Fibroblast of lung (primary cell): ENCODE measurements around the gene ELMO1. TPM values are rescaled to one million over a fixed set of nuclear protein-coding genes. Genes with fewer than 3 reads are reported as not detected.

Source experiments
- DNase-seq, 2 donors: peaks; one replicate each; pipeline versions ENCODE4 v3.0.0 to v3.0.0-alpha.2; 2010; ENCODE audit warnings: low read depth in 2 of 2
- H2AFZ ChIP-seq: 2 replicates; pipeline ENCODE4 v1.5.1; 2012; ENCODE audit warnings: low read length, control low read depth, inconsistent platforms
- H3K27ac ChIP-seq: 2 replicates; pipeline ENCODE4 v1.5.1; 2011; ENCODE audit warnings: low read length, control low read depth; ENCODE audit not compliant: insufficient read depth
- H3K27me3 ChIP-seq: 2 replicates; pipeline ENCODE4 v1.5.1; 2011; ENCODE audit warnings: mild to moderate bottlenecking, low read length; ENCODE audit not compliant: control insufficient read depth, insufficient read depth
- H3K36me3 ChIP-seq: 2 replicates; pipeline ENCODE4 v1.5.1; 2011; ENCODE audit warnings: low read length; ENCODE audit not compliant: control insufficient read depth, insufficient read depth
- H3K4me1 ChIP-seq: 2 replicates; pipeline ENCODE4 v1.5.1; 2011; ENCODE audit warnings: low read length; ENCODE audit not compliant: control insufficient read depth, insufficient read depth; ENCODE audit errors: extremely low read depth
- H3K4me2 ChIP-seq: 2 replicates; pipeline ENCODE4 v1.5.1; 2011; ENCODE audit warnings: low read length, control low read depth; ENCODE audit not compliant: insufficient read depth; ENCODE audit errors: extremely low read depth
- H3K4me3 ChIP-seq, 4 experiments: fragments of 200-600 bp in 1 of 4; sonication (generic) in 1 of 4; replicated peaks in 1 of 4; 2 replicates each; pipeline ENCODE4 v1.5.1; 2011 to 2016; ENCODE audit warnings: low read length in 4 of 4, low read depth in 3 of 4, mild to moderate bottlenecking in 3 of 4, control low read depth in 2 of 4, inconsistent platforms in 1 of 4, mixed read lengths in 1 of 4; ENCODE audit not compliant: insufficient read depth in 1 of 4; ENCODE audit errors: control extremely low read depth in 1 of 4
- H3K79me2 ChIP-seq: 2 replicates; pipeline ENCODE4 v1.5.1; 2012; ENCODE audit warnings: mild to moderate bottlenecking, low read length, inconsistent platforms; ENCODE audit not compliant: control insufficient read depth, insufficient read depth
- H3K9ac ChIP-seq: 2 replicates; pipeline ENCODE4 v1.5.1; 2011; ENCODE audit warnings: mild to moderate bottlenecking, low read length, control low read depth; ENCODE audit not compliant: insufficient read depth
- H3K9me3 ChIP-seq: 2 replicates; pipeline ENCODE4 v1.5.1; 2012; ENCODE audit warnings: low read depth, low read length; ENCODE audit not compliant: control insufficient read depth, insufficient read depth
- H4K20me1 ChIP-seq: 2 replicates; pipeline ENCODE4 v1.5.1; 2011; ENCODE audit warnings: low read length; ENCODE audit not compliant: control insufficient read depth, insufficient read depth; ENCODE audit errors: extremely low read depth
- EZH2 ChIP-seq: IDR thresholded peaks from 2 replicates; pipeline ENCODE4 v1.5.1; 2012; ENCODE audit warnings: low read length, control low read depth, mild to moderate bottlenecking; ENCODE audit errors: missing control alignments
- polyA plus RNA-seq, 2 donors: library from polyadenylated mRNA; depleted of rRNA in 1 of 2; stranded (reverse) in 1 of 2; unstranded in 1 of 2; fragments of >200 nt; gene quantifications; 2 replicates each; pipeline ENCODE4 v1.2.1, GENCODE V29; 2011 to 2012; ENCODE audit warnings: missing spikeins in 1 of 2
- total RNA-seq: library from RNA; depleted of rRNA; stranded (reverse); fragments of >200 nt; gene quantifications from 2 replicates; pipeline ENCODE4 v1.2.1, GENCODE V29; 2014
- TF ChIP-seq, protein P1 (sequence below), 2 donors: IDR thresholded peaks in 1 of 2; conservative IDR thresholded peaks in 1 of 2; 1 replicate in 1 of 2; 2 replicates in 1 of 2; pipeline ENCODE4 v1.5.1; 2011 to 2012; ENCODE audit warnings: low read length in 2 of 2, control low read depth in 1 of 2, inconsistent platforms in 1 of 2, low read depth in 1 of 2, mild to moderate bottlenecking in 1 of 2

The ELMO1 gene
- total and polyA plus RNA-seq, 2 donors (not counting 1 experiment from before 2014, with no cell fraction given) = 0.50 TPM; not detected in 1

DNA sequence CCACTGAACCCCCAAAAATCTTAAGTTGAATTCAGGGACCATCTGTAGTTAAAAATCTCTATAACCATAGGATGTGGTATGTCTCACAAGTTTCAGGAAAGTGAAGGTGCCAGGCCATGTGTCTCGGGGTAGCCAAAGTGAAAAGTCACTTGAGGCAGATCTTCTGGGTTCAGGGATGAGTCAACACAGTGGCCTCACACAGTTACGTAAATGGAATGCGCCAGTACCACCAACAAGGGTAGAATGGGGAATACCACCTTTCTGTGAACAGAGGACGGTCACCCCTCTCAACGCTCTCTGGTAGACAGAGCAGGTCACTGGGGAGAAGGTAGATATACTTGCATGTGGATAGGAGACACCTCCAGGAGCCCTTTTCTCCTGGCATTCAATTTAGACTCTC lies 71.4 kb downstream of the ELMO1 start:
- DNase-seq = no peak
- Histone ChIP-seq H3K4me1 (no peaks in the 10 kb centered on the region), H3K79me2 (no peaks in the 10 kb centered on the region), H3K9me3 (no peaks in the 10 kb centered on the region), H3K4me2 (no peak overlapping the region), H3K4me3 (no peak overlapping the region), H2AFZ (no peak overlapping the region), H3K27me3 (no peaks in the 10 kb centered on the region), H4K20me1 (no peaks in the 10 kb centered on the region), H3K36me3 (no peaks in the 10 kb centered on the region), H3K9ac (no peak overlapping the region), H3K27ac (no peak overlapping the region)
- TF ChIP-seq, protein P1, sequence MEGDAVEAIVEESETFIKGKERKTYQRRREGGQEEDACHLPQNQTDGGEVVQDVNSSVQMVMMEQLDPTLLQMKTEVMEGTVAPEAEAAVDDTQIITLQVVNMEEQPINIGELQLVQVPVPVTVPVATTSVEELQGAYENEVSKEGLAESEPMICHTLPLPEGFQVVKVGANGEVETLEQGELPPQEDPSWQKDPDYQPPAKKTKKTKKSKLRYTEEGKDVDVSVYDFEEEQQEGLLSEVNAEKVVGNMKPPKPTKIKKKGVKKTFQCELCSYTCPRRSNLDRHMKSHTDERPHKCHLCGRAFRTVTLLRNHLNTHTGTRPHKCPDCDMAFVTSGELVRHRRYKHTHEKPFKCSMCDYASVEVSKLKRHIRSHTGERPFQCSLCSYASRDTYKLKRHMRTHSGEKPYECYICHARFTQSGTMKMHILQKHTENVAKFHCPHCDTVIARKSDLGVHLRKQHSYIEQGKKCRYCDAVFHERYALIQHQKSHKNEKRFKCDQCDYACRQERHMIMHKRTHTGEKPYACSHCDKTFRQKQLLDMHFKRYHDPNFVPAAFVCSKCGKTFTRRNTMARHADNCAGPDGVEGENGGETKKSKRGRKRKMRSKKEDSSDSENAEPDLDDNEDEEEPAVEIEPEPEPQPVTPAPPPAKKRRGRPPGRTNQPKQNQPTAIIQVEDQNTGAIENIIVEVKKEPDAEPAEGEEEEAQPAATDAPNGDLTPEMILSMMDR (conservative IDR thresholded peaks at IDR 0.05 in 1 of 2, IDR thresholded peaks at IDR 0.05 in 1 of 2; ENCODE audit: low read depth in 1 of 2, low read length in 2 of 2) = no peak
- TF ChIP-seq EZH2 = no peak

DNA sequence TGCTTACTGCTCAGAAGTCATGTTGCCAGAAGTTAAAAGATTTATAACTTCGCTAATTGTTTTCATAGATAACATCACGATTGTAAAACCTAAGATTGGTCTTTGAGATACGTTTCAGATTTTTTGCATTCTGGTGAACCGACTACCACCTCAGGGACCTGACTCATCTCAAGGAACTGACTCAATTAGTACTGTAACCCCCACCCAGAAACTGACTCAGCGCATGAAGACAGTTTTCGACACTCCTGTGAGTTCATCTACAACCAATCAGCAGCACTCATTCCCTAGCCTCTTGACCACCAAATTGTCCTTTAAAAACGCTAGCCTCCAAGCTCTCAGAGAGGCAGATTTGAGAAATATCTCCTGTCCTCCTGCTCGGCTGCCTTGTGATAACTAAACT lies 72.3 kb downstream of the ELMO1 start:
- DNase-seq = no peak

DNA sequence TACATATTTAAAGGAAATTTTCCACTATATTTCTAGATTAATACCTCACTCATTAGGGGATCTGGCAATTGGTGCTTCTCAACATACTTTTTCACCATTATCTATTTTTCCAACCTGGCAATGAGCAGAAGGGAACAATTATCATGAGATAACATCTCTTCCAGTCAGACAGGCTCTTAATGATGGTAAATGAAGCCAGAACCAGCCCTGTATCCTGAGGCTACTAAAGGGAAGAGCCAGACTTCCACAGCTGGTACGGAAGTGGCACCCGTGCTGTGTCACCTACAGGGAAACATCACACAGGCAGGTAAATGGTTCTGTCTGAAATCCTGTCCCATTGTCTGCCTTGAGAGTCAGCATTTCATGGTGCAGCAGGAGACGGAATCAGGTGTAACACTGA lies 75.9 kb downstream of the ELMO1 start:
- no peaks in the 10 kb centered on the region for H3K36me3 ChIP-seq
- no peak overlapping the region for H3K27ac ChIP-seq
- H3K79me2 ChIP-seq = no peaks in the 10 kb centered on the region
- H3K27me3 ChIP-seq = no peaks in the 10 kb centered on the region
- no peak overlapping the region for H3K9ac ChIP-seq
- no peaks in the 10 kb centered on the region for H3K9me3 ChIP-seq
- TF ChIP-seq, protein P1 (conservative IDR thresholded peaks at IDR 0.05 in 1 of 2, IDR thresholded peaks at IDR 0.05 in 1 of 2; ENCODE audit: low read depth in 1 of 2, low read length in 2 of 2) = no peak
- TF ChIP-seq EZH2 = no peak
- H3K4me3 ChIP-seq = no peak overlapping the region
- H3K4me1 ChIP-seq = no peaks in the 10 kb centered on the region
- DNase-seq = no peak
- H3K4me2 ChIP-seq = no peak overlapping the region
- no peak overlapping the region for H2AFZ ChIP-seq
- H4K20me1 ChIP-seq = no peaks in the 10 kb centered on the region

More for the DNA sequence above, 72.3 kb downstream of the ELMO1 start:
- Histone ChIP-seq H2AFZ (no peak overlapping the region), H3K9me3 (no peaks in the 10 kb centered on the region), H3K79me2 (no peaks in the 10 kb centered on the region), H4K20me1 (no peaks in the 10 kb centered on the region), H3K9ac (no peak overlapping the region), H3K4me2 (no peak overlapping the region), H3K36me3 (no peaks in the 10 kb centered on the region), H3K27ac (no peak overlapping the region), H3K4me1 (no peaks in the 10 kb centered on the region), H3K4me3 (no peak overlapping the region), H3K27me3 (no peaks in the 10 kb centered on the region)
- TF ChIP-seq, protein P1 (conservative IDR thresholded peaks at IDR 0.05 in 1 of 2, IDR thresholded peaks at IDR 0.05 in 1 of 2; ENCODE audit: low read depth in 1 of 2, low read length in 2 of 2) = no peak
- TF ChIP-seq EZH2 = no peak
